Stimulated activated CD4-positive, alpha-beta T cell treated with anti-CD3 and anti-CD28 coated beads, Interleukin-12 subunit alpha, Interleukin-12 subunit beta, amount 100 ng/mL, for 24 hours (primary cell): ENCODE results near the gene TIAM1.
"Not testable (repeated sequence)": the region's sequence is repeated elsewhere in the genome, so short reads cannot be mapped to it uniquely, and the experiment has no call there.

Experiments
- DNase-seq, 2 experiments: peaks; one replicate each; pipeline ENCODE4 v3.0.0-alpha.2; 2020; ENCODE audit warnings: low read depth in 2 of 2

Gene TIAM1

DNA sequence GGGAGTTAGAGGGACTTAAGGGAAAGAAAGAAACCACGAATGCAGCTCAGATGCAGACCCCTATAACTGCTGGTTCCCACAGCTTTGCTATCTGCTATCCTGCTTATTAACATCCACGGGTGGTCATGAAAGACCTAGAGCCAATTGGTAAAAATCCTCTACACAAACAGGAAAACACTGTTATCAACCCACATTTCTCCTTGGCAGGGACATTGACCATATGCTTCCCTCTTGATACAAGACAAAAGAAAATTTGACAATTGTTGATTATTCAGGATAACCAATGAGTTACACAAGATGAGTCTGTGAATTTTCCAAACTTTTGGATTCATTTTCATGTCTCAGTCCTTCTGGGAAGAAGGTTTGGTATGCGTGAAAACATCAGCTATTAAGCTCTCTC, 90.4 kb downstream of the TIAM1 start:
- no peak for DNase-seq

DNA sequence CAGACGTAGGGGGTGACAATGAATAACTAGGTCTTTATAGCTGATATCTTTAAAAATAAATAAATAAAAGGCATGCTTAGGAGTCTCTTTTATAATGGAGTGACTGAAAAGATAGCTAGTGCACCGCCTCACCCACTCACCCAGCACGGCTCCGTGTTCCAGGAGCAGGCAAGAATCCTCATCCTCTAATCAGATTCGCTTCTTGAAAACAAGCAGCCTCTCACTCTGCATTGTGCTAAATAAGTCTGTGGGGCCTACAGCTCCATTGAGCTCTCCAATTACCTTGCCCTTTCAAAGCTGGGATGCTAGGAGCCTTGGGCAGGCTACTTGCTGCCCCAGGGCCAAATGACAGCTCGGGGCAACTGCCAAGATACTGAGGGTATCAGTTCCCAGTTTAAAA, 91.5 kb downstream of the TIAM1 start:
- DNase-seq: no peak

DNA sequence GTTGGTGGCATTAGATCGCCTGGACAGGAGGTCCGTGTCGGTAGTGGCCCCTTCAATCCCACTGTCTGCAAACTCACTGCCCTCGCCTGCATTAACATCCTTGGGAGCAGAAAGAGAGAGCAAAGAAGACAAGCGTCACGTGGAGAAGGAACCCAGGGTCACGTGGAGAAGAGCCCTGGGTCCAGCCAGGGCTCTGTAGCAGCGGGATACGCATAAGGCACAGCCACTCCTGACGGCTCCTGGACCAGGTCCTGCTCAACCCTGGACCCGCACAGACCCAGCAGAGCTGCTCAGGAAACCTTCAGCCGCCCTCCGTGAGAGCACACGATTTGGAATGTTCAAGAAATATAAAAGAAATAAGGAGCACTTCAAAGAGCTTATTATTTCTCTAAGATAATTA, 92.0 kb downstream of the TIAM1 start:
- DNase-seq: no peak

DNA sequence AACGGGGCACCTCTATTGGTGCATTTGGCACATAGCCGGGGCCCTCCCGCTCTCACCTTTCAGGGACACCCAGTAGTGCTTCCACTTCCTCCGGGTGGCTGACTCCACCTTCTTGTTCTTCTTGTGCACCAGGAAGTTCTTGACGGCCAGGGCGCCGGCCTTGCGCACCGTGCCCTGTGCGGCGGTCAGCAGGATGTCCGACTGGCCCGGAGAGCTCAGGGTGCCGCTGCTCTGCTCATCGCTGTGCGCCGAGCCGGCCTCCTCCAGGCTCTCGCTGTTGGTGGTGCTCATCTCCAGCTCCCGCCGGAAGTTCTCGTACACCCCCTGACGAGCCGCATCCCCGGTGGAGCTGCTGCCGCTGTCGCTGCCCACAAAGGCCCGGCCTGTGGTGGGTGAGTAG, 92.4 kb downstream of the TIAM1 start:
- DNase-seq: no peak

DNA sequence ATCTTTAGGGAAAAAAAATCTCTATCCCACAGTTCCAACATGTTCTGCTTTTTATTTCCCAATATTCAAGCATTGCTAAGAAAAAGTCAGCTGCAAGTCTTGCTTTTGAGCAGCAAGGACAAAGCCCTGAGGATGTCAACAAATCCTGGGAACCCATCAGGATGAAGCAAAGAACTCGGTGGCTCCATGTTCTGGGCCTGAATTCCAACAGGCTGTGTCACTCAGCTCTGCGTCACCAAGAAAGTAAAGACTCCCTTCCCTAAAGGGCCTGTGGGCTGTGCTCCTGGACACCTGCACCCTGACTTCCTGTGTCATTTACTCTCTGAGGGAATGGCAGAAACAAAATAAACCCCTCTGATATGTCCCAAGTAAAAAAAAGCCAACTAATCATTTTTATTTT, 95.5 kb downstream of the TIAM1 start:
- no peak for DNase-seq

DNA sequence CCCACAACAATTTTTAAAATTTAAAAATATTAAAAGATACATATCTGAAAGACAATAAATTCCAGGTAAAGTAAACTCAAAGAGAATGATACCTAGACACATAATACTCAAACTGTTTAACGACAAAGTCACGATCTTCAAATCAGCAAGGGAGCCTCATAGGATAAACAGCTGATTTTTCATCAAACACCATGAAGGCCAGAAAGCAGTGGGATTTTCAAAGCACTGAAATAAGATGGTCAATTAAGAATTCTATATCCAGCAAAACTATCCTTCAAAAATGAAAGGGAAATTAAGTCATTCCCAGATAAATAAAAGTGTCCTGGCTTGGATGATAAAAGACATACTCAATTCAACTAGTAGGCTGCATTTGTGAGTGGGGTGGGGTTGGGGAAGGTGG, 100.5 kb downstream of the TIAM1 start:
- DNase-seq: no peak

DNA sequence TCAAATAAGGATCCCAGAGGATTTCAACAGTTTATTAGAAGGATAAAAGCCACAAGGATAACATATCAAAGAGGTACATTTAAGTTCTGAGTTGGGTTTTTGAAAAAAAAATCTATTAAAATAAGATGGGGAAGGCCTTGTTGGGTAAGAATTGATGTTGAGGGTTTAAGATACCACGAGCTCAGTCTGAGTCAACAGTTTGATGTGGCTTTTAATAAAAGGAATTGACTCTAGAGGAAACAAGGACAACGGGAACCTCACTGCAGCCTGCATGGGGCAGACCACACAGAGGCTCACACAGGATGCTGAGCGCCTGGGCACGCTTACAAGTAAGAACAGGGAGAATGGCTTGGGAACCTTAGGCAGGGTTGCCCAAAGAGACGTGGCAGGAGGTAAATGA, 107.5 kb downstream of the TIAM1 start:
- no peak for DNase-seq

DNA sequence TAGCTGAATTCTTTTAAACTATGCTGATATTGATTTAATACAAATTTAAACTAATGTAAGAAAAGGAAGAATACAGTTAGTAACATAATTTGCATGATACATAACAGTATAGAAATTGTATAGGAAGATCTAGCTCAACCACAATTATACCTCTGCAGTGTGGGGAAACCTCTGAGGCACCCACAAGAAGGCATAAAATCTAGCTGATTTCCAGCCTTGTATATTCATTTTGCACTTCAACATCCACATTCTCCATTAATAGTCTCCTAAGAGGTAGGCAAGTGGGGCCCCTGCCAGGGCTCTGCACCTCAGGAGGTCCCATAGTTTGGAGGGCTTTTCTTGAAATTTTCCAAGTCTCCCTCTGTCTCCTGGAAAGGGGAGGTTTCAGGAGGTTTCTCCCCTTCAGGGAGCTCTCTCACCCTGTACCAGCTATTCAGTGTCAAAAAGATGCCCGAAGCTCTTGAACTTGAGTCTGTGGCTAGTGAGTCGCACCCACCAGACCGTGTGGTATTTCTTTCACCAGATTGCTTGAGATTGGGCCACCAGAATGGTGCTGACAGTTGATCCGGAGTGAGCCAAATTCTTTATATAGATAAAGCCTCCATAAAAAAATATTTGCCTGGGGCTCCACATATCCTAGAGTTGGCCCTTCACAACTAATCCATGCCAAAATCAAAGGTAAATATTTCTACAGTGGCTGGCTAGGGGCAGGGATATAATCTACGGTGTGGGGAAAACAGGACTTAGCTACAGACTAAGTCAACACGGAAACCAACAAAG, 108.2 kb downstream of the TIAM1 start:
- DNase-seq: no peak

DNA sequence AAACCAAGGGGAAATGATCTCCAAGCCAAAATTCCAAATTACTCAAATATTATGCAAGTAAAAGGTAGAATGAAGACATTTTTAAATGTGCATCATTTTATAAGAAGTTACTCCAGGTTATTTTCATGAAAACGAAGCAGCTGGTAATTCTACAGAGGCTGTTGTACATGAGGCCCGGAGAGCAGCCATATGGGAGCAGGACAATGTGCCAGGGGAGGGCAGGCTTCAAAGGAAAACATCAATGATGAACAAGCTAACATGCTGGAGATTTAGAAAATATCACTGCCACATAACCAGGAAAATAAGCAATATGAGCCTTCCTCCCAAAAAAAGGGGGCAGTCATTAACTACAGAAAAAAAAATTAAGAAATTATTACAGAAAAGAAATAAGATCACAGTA, 109.1 kb downstream of the TIAM1 start:
- DNase-seq: no peak

DNA sequence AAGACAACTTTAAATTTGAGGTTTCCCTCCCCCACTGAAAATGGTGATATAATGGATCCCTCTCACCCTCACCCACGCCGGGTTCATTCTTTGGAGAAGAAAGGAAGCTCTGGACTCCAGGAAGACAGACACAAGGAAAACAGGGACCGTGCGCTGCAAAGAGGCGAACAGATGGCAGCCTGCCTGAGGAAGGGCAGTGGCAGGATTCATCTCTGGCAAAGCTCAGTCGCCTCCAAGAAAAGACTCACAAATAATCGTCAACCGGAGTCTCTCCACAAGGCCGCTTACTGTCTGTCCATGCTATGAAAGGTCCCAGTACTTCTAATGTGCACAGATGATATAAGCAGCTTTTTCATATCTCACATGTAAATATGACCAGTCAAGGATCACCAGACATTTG, 110.3 kb downstream of the TIAM1 start:
- no peak for DNase-seq

DNA sequence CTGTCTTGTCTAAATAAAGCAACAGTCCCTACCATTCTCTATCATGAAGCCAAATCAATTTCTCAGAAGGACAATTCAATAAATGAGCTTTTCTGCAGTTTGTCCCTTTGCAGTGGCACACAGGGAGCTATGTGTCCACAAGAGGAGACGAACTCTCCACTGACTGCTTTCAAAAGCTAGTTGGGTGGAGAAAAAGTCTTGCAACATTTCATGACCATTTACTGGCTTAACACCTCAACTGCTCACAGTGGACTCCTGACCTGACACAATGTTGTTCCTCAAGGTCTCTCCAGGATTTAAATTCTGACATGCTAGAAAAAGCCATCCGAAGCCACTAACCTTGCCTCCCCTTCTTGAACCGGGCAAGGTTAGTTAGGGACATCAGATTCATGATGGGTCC, 111.7 kb downstream of the TIAM1 start:
- DNase-seq: no peak

DNA sequence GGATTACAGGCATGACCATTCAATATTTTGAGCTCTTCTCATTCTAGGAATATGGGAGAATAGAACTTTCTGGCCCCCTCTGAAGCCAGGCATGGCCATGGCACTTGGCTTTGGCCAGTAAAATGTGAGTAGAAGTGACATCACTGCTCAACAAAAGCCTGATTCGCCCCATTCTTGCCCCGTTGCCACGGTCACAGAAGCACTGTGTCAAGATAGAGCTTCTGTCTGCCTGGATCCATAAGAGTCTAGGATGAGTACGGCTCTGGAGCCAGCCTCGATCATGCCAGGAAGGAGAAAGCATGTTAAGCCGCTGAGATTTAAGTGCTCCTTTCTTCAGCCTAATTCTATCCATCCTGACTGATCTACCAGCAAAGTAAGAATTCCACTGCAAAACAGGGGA, 113.1 kb downstream of the TIAM1 start:
- no peak for DNase-seq

DNA sequence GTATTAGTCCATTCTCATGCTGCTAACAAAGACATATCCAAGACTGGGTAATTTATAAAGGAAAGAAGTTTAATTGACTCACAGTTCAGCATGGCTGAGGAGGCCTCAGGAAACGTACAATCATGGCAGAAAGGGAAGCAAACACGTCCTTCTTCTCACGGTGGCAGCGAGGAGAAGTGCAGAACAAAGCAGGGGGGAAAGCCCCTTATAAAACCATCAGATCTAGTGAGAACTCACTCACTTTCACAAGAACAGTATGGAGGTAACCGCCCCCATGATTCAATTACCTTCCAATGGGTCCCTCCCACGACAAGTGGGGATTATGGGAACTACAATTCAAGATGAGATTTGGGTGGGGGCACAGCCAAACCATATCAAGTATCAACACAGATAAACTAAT, 115.3 kb downstream of the TIAM1 start:
- DNase-seq: not testable (repeated sequence)

DNA sequence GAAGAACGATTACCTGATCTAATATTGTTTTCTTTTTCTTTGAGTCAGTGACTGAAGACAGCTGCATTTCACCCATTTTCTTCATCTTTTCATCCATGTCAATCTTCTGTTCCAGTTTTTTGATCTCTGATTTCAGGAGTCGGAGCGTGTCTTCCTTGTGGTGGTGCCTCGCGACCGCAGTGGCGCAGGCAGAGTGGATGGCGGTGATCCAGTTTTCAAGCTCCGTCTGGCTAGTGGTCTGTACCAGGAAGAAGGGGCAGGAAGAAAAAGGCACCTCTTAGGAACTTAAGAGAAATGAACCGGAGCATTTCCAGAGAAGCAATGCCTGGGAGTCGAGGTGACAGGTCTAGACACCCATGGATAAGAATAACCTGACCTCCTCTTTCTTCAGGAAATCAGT, 118.3 kb downstream of the TIAM1 start:
- no peak for DNase-seq

DNA sequence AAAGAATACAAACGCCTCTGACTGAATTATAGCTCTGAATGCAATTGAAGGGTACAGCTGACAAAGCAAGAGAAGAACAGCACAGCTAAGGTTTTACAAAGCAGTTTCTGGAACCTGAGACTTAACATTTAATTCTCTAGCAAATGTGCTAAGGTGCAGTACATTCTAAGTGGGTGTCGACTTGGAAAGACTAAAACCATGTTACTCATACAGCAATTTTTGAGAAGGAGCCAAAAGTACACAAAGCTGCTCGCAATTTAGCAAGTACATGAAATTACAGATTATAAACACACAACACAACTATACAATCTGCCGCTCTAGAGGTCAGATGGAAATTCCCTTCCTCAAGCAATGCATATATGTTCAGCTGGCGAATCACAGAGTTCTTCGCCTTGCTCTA, 121.9 kb downstream of the TIAM1 start:
- no peak for DNase-seq

DNA sequence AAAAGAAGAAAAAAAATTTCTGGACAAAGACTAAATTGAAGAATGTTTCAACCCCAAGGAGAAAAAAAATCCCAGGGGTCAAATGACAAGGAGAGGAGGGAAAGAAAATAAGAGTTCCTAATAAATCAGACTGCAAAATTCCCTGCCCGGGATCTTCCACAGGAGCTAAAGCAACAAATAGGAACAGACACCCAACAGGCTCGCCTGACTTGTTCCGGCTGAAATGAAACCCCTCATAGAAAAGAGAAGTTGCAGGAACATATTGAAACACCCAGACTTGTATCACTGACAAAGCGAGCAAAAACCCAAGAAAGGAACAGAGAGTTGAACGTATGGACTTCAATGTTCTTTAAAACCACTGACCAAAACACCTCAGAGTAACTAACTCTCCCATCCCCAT, 123.0 kb downstream of the TIAM1 start:
- no peak for DNase-seq

DNA sequence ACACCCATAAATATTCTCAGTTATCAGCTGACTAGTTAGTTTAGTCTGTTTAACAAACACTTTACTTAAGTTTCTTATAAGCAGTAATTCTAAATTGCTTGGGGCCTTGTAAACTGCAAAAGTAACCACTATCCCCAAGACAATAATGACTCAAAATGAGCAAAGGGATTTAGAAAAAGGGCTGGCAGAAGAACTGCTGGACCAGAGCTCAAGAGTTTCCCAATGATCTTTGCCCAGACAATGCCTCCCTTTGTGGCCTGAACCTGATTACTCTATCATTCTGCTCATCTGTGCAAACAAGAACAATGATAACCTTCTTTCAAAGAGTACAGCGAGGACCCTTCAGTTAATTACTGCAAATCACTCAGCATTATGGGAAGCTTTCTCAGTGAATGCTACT, 123.5 kb downstream of the TIAM1 start:
- DNase-seq: no peak

DNA sequence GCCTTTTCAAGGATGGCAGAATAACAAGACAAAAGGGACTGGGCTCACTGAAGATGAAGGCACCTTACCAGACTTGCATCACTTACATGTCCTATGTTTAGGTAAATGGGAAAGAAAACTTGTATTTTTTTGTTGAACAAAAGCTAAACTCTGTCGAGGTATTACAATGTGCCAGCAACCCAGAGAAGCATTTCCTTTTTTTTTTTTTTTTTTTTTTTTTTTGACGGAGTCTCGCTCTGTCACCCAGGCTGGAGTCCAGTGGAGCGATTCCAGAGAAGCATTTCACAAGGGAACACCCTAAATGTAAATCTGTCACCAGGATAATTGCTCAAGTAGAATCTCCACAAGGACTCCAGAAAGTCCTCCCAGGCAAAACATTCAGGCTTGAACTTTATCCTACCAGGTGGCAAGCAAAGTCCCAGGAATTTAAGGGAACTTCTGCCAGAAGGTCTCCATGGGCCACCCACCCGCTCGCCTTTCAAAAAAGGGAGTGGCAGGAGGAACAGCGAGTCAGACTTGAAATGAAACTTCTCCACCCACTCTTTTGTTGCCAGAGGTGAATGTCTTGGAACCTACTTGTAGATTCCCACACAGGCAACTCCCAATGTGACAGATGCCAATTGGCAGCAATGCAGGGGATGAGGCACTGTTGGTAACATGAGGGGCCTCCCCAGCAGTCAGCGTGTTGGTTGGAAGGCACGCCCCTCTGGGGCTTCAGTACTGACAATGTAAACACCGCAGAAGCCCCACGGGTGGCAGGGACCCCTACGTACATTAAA, 125.0 kb downstream of the TIAM1 start:
- DNase-seq: no peak

DNA sequence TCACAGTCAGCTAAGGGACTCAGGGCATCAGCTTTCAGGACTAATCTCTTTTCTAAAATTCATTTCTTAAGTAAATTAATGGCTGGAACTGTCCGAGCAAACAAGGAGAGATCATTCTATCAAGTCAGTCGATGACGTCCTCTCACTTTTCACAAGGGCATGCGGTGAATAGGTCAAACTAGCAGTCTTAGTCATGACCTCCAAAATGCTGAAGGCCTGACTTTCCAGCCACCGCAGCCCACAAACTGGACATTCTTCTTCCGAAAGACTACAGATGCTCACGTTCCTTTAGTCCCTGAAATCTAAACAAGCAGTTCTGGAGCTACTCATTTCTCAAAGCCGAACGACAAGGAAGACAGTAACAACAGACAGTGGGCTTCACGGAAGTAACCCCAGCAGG, 127.9 kb downstream of the TIAM1 start:
- no peak for DNase-seq

DNA sequence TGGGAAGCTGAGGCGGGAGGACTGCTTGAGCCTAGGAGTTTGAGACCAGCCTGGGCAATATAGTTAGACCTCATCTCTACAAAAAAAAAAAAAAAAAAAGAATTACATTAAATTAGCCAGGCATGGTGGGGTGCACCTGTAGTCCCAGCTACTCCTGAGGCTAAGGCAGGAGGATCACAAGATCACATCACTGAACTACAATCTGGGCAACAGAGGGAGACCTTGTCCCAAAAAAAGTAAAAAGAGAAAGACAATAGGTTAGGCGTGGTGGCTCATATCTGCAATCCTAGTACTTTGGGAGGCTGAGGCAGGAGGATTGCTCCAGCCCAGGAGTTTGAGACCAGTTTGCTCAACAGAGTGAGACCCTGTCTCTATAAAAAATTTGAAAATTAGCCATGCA, 130.3 kb downstream of the TIAM1 start:
- DNase-seq: no peak

DNA sequence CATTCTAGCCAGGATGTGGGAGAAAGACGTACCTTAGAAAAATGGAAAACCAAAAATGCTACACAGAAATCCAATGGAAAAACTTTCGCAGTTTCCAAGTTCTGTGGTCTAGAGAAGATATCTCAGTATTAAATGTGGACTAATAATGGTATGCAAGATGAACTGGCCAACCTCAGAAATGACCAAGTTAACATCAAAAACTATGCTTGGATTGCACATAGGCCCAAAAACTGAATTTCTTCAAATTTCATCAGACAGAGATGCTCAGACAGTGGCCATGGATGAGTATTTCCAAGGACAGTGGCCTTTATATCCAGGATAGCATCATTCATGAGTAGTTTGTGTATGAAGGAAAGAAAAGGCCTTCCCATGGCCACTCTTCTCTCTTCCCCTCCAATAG, 132.2 kb downstream of the TIAM1 start:
- DNase-seq: no peak

DNA sequence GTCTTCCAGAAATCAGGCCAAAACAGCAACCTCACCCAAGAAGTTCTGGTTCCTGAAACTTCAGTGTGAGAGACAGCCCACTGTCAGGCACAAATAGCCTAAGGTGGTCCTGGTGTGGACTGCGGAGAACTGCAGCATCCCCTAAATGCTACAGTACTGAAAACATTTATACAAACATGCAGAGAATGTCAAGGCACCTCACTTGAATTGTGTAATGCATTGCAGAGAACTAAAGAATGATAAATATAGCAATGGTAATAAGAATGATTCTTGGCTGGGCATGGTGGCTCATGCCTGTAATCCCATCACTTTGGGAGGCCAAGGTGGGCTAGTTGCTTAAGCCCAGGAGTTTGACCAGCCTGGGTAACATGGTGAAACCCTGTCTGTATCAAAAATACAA, 138.6 kb downstream of the TIAM1 start:
- DNase-seq: no peak

DNA sequence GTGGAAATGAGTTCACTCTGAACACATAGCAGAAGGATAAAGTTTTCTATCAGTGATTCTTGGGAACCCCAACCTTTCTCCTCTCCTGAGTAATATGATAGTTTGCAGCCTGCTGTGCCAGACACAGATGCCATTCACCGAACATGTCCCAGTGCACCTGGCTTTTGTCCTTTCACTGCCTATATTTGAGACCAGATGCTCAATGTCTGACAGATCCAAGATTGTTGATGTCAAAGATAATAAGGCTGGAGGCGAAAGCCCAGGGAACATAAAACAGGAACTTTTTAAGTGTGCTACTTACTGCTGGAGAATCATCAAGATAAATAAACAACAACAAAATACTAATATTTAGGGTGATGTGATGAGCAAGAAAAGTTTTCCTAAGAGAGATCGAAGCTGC, 139.3 kb downstream of the TIAM1 start:
- no peak for DNase-seq
